Neutrophil (primary cell): Measurements from ENCODE around the gene TRIM44.

Experiments used
- H3K27ac ChIP-seq: fragments of 200-600 bp; sonication (generic); 2 replicates; pipeline ENCODE4 v1.5.1; 2016; ENCODE audit warnings: mild to moderate bottlenecking, moderate library complexity
- H3K27me3 ChIP-seq: fragments of 200-600 bp; sonication (generic); 2 replicates; pipeline ENCODE4 v1.6.0; 2016; ENCODE audit warnings: mild to moderate bottlenecking
- H3K36me3 ChIP-seq: fragments of 200-600 bp; sonication (generic); 2 replicates; pipeline ENCODE4 v1.5.1; 2017
- H3K4me1 ChIP-seq, 2 experiments: fragments of 200-600 bp in 1 of 2; sonication (generic) in 1 of 2; 1 replicate in 1 of 2; 2 replicates in 1 of 2; pipeline versions ENCODE4 v1.5.1 to v1.6.1; 2013 to 2016; ENCODE audit warnings: low read depth in 1 of 2, low read length in 1 of 2, mild to moderate bottlenecking in 1 of 2, moderate library complexity in 1 of 2; ENCODE audit not compliant: control insufficient read depth in 1 of 2, insufficient read depth in 1 of 2
- H3K4me3 ChIP-seq, 2 experiments: fragments of 200-600 bp in 1 of 2; sonication (generic) in 1 of 2; 1 replicate in 1 of 2; 2 replicates in 1 of 2; pipeline ENCODE4 v1.5.1; 2013 to 2016; ENCODE audit warnings: low read depth in 1 of 2, low read length in 1 of 2, mild to moderate bottlenecking in 1 of 2, moderate library complexity in 1 of 2
- H3K9me3 ChIP-seq: fragments of 200-600 bp; sonication (generic); 2 replicates; pipeline ENCODE4 v1.5.1; 2016
- CTCF ChIP-seq: fragments of 200-600 bp; sonication (generic); IDR thresholded peaks from 2 replicates; pipeline ENCODE4 v1.5.1; 2016; ENCODE audit warnings: antibody characterized with exemption

Gene TRIM44

GRCh38 chr11:35626501-35626900 is 36.1 kb upstream of the TRIM44 start:
- Histone ChIP-seq H3K4me1 (no peaks in the 10 kb centered on the region), H3K27me3 (peaks cover 99% of the 10 kb centered on the region), H3K9me3 (no peaks in the 10 kb centered on the region), H3K36me3 (no peaks in the 10 kb centered on the region), H3K4me3 (no peak overlapping the region), H3K27ac (no peak overlapping the region)
- TF ChIP-seq CTCF, result no peak

- peaks cover 98% of the 10 kb centered on the region for H3K27me3 ChIP-seq
- H3K9me3 ChIP-seq, result no peaks in the 10 kb centered on the region
- H3K36me3 ChIP-seq, result no peaks in the 10 kb centered on the region
- H3K27ac ChIP-seq, result no peak overlapping the region
- no peak overlapping the region for H3K4me3 ChIP-seq
- no peaks in the 10 kb centered on the region for H3K4me1 ChIP-seq
- no peak for TF ChIP-seq CTCF
Observed at GRCh38 chr11:35629511-35629910, 33.1 kb upstream of the TRIM44 start.

GRCh38 chr11:35629914-35630313 is 32.7 kb upstream of the TRIM44 start:
- Histone ChIP-seq H3K27ac (no peak overlapping the region), H3K4me3 (no peak overlapping the region), H3K4me1 (no peaks in the 10 kb centered on the region), H3K36me3 (no peaks in the 10 kb centered on the region), H3K9me3 (no peaks in the 10 kb centered on the region), H3K27me3 (peaks cover 94% of the 10 kb centered on the region)
- TF ChIP-seq CTCF, result no peak

- H3K36me3 ChIP-seq, result no peaks in the 10 kb centered on the region
- TF ChIP-seq CTCF, result no peak
Observed at GRCh38 chr11:35631891-35632290, 30.7 kb upstream of the TRIM44 start.

GRCh38 chr11:35632301-35632700 is 30.3 kb upstream of the TRIM44 start:
- no peaks in the 10 kb centered on the region for H3K36me3 ChIP-seq
- no peak for TF ChIP-seq CTCF
- H3K4me3 ChIP-seq, result no peak overlapping the region
- H3K9me3 ChIP-seq, result no peaks in the 10 kb centered on the region
- H3K4me1 ChIP-seq, result no peaks in the 10 kb centered on the region
- H3K27me3 ChIP-seq, result peaks cover 81% of the 10 kb centered on the region
- H3K27ac ChIP-seq, result no peak overlapping the region

More at GRCh38 chr11:35631891-35632290, 30.7 kb upstream of the TRIM44 start:
- peaks cover 81% of the 10 kb centered on the region for H3K27me3 ChIP-seq
- no peak overlapping the region for H3K27ac ChIP-seq
- H3K4me3 ChIP-seq, result no peak overlapping the region
- H3K9me3 ChIP-seq, result no peaks in the 10 kb centered on the region
- H3K4me1 ChIP-seq, result no peaks in the 10 kb centered on the region
